HUES6 (cell line): Measurements from ENCODE around the gene GRIK2.
"Not testable (repeated sequence)": the region's sequence is repeated elsewhere in the genome, so short reads cannot be mapped to it uniquely, and the experiment has no call there.

Experiments used
- H3K27ac ChIP-seq: 2 replicates; pipeline ENCODE4 v1.7.0; 2013; ENCODE audit warnings: low read depth, mild to moderate bottlenecking, low read length, inconsistent platforms
- H3K27me3 ChIP-seq: 2 replicates; pipeline ENCODE4 v1.6.1; 2013; ENCODE audit warnings: low read length; ENCODE audit not compliant: control insufficient read depth, insufficient read depth
- H3K36me3 ChIP-seq: 2 replicates; pipeline ENCODE4 v1.6.1; 2013; ENCODE audit warnings: low read length; ENCODE audit not compliant: control insufficient read depth, insufficient read depth
- H3K4me1 ChIP-seq: 2 replicates; pipeline ENCODE4 v1.6.1; 2013; ENCODE audit warnings: low read length; ENCODE audit not compliant: control insufficient read depth, insufficient read depth
- H3K4me3 ChIP-seq: 2 replicates; pipeline ENCODE4 v1.5.1; 2013; ENCODE audit warnings: low read depth, low read length
- H3K9ac ChIP-seq: one replicate; pipeline ENCODE4 v1.6.1; 2013; ENCODE audit warnings: mild to moderate bottlenecking, low read length
- H3K9me3 ChIP-seq: 2 replicates; pipeline ENCODE4 v1.6.1; 2013; ENCODE audit warnings: low read depth, low read length; ENCODE audit not compliant: control insufficient read depth, insufficient read depth

The GRIK2 gene

DNA sequence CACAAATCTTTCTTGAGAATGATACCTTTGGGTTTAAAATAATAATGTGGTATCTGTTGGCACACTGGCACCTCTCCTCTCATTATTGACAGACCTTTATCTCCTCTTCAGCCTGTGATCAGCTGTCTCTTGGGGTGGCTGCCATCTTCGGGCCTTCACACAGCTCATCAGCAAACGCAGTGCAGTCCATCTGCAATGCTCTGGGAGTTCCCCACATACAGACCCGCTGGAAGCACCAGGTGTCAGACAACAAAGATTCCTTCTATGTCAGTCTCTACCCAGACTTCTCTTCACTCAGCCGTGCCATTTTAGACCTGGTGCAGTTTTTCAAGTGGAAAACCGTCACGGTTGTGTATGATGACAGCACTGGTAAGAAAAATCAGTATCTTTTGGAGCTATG lies 232.8 kb downstream of the GRIK2 start:
- no peaks in the 10 kb centered on the region for H3K9me3 ChIP-seq
- H3K27ac ChIP-seq, result no peak overlapping the region
- no peak overlapping the region for H3K4me3 ChIP-seq
- H3K36me3 ChIP-seq, result no peaks in the 10 kb centered on the region
- H3K4me1 ChIP-seq, result no peaks in the 10 kb centered on the region
- H3K9ac ChIP-seq, result no peak overlapping the region
- no peaks in the 10 kb centered on the region for H3K27me3 ChIP-seq

DNA sequence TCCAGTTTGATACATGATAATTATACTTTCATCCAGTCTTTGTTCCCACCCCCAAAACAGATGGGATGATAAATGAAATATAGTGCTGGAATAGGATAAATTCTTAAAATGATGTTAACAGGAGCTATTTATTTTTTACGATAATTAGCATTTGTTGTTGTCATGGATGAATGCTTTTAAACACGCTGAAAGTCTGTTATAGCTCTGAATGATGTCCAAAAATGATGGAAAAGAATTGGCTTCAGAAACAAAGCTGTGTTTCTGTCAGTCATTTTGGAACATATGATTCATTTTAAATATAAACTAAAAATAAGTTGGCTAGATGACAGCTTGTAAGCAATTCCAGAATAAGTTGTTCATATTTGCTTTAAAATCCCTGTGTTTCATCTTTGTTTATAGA lies 237.4 kb downstream of the GRIK2 start:
- Histone ChIP-seq H3K27me3 (no peaks in the 10 kb centered on the region), H3K9me3 (no peaks in the 10 kb centered on the region), H3K4me1 (no peaks in the 10 kb centered on the region), H3K36me3 (no peaks in the 10 kb centered on the region), H3K27ac (no peak overlapping the region), H3K4me3 (no peak overlapping the region), H3K9ac (no peak overlapping the region)

DNA sequence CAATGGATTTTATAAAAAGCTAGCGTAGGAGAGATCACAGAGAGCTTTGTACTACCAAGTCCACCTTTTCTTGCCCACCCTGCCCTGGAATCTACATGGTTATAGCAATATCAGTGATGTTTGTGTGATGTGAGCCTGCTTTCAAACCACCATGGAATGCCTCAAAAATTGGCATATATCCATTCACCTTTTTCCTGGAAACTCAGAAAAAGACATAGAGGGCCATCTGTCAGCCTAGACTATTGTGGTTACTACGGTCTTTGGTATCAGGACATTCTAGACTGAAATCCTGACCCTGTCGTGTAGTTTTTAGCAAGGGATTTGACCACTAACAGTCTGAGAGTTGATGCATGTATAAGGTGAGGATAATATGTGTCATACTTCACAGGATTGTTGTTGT lies 239.6 kb downstream of the GRIK2 start:
- no peak overlapping the region for H3K9ac ChIP-seq
- no peaks in the 10 kb centered on the region for H3K36me3 ChIP-seq
- H3K27me3 ChIP-seq, result no peaks in the 10 kb centered on the region
- no peak overlapping the region for H3K4me3 ChIP-seq
- H3K27ac ChIP-seq, result no peak overlapping the region
- H3K4me1 ChIP-seq, result no peaks in the 10 kb centered on the region
- no peaks in the 10 kb centered on the region for H3K9me3 ChIP-seq

DNA sequence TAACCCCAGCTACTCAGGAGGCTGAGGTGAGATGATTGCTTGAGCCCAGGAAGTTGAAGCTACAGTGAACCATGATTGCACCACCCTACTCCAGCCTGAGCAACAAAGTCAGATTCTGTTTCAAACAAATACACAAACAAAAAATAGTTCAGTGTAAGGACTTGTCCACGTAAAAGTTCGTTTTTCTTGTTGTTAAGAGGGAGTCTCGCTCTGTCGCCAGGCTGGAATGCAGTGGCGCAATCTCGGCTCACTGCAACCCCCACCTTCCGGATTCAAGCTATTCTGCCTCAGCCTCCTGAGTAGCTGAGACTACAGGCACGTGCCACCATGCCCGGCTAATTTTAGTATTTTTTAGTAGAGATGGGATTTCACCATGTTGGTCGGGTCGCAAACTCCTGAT lies 245.4 kb downstream of the GRIK2 start:
- not testable (repeated sequence) for H3K27me3 ChIP-seq, H3K4me1 ChIP-seq, H3K9me3 ChIP-seq

DNA sequence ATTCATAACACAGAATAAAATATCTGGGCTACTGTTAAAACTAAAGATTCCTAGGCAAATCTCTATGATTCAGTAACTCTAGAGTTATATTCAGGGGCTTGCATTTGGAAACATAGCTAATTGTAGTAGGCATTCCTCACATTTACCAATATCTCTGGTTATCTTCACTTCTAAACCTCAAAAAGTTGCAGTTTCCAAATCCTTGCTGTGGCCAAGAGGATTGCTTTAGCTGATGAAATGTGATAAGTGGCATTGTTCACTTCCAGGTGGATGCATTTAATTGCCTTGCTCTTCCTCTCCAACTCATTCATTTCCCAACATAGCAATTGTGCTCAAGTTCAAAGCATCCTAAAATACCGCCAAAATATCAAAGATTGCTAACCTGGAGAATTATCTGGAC lies 246.6 kb downstream of the GRIK2 start:
- no peak overlapping the region for H3K27ac ChIP-seq
- H3K9me3 ChIP-seq, result no peaks in the 10 kb centered on the region
- H3K4me1 ChIP-seq, result no peaks in the 10 kb centered on the region
- no peak overlapping the region for H3K4me3 ChIP-seq
- H3K27me3 ChIP-seq, result no peaks in the 10 kb centered on the region
- no peaks in the 10 kb centered on the region for H3K36me3 ChIP-seq
- no peak overlapping the region for H3K9ac ChIP-seq

More for the DNA sequence above, 245.4 kb downstream of the GRIK2 start:
- not testable (repeated sequence) for H3K4me3 ChIP-seq, H3K36me3 ChIP-seq, H3K27ac ChIP-seq, H3K9ac ChIP-seq

DNA sequence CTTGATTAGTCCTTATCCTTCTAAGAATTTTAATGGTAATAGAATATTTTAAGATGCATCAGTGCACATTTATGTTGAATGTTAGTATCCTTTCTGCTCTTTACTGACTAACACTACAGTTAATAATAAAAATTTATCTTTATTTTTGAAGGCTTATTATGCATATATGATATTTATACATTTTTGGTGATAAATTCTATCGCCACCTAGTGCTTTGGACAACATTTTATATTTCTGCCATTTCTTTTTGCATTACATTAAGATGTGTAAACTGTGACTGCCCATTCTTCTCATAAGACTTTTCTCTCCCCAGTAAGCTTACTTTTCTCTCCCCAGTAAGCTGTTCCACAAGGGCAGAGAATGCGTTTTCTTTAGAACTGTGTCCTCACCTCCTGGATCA lies 252.3 kb downstream of the GRIK2 start:
- H3K27ac ChIP-seq, result no peak overlapping the region
- no peaks in the 10 kb centered on the region for H3K36me3 ChIP-seq
- no peak overlapping the region for H3K4me3 ChIP-seq
- H3K9ac ChIP-seq, result no peak overlapping the region
- no peaks in the 10 kb centered on the region for H3K9me3 ChIP-seq
- H3K4me1 ChIP-seq, result peaks cover 15% of the 10 kb centered on the region
- H3K27me3 ChIP-seq, result no peaks in the 10 kb centered on the region

DNA sequence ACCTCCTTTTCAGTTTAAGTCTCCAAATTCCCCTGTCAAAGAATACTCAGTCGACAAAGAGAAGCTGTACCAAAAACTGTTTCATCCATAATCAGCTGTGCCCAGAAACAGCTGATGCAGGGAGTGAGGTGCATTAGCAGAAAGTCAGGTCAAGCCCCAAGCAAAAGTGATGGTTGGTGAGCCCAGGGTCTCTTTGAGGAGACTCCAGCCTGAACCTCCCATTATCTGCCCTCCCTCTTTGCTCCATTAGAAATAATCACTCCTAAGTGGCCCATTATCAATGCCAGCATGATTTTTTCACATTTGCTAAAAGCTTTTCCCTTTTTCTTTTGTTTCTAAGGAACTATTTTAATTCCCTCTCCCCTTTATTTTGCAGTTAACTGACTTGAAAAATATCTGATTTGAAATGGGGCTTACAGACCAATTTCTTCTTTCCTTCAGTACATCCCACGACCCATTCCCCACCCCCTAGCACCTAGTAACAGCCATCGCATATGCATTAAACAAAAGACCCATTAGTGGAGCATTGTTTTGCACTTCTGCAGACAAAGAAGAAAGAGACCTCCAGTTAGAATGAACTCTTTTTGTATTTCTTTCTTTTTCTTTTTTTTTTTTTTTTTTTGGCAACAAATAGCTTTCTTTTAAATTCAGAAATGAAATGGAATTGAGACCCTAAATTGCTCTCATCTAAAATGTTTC lies 257.0 kb downstream of the GRIK2 start:
- Histone ChIP-seq H3K4me1 (peaks cover 26% of the 10 kb centered on the region), H3K4me3 (no peak overlapping the region), H3K36me3 (no peaks in the 10 kb centered on the region), H3K9ac (no peak overlapping the region), H3K9me3 (no peaks in the 10 kb centered on the region), H3K27ac (no peak overlapping the region; the same call in 1 of the 2 replicates), H3K27me3 (no peaks in the 10 kb centered on the region)

DNA sequence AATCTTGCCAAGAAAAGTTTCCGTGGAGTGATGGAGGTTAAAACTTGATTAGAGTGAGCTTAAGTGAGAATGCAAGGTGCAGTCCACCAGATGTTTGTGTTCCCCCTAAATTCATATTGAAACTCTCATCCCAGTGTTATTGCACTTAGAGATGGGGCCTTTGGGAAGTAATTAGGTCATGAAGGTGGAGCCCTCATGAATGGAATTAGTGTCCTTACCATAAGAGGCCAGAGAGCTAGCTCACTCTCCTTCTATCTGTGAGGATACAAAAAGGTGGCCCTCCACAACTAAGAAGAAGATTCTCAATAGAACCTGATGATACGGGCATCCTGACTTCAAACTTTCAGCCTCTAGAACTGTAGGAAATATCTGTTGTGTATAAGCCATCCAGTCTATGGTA lies 258.6 kb downstream of the GRIK2 start:
- Histone ChIP-seq H3K9ac (no peak overlapping the region), H3K36me3 (no peaks in the 10 kb centered on the region), H3K27me3 (no peaks in the 10 kb centered on the region), H3K4me3 (no peak overlapping the region), H3K9me3 (no peaks in the 10 kb centered on the region), H3K4me1 (peaks cover 26% of the 10 kb centered on the region), H3K27ac (no peak overlapping the region)

DNA sequence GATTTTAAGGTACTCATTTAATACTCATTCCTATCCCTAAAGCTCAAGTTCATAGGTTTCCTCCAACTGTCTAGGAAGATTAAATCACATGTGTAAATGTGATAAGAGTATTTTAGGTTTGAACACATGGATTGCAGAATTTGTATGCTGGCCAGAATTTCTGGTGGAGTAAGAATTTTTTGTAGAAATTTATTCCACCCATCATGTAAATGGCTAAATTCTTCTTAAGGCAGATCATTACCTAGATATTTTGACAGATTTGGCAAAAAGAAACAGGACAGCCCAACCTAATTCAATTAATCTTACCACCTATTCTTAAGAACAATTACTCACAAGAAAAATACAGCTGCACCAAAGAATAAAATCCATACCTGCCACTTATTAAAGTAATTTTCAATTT lies 261.6 kb downstream of the GRIK2 start:
- Histone ChIP-seq H3K27ac (no peak overlapping the region), H3K36me3 (no peaks in the 10 kb centered on the region), H3K27me3 (no peaks in the 10 kb centered on the region), H3K9ac (no peak overlapping the region), H3K4me3 (no peak overlapping the region), H3K9me3 (peaks cover 3% of the 10 kb centered on the region; the same call in 1 of the 2 replicates), H3K4me1 (peaks cover 17% of the 10 kb centered on the region)

DNA sequence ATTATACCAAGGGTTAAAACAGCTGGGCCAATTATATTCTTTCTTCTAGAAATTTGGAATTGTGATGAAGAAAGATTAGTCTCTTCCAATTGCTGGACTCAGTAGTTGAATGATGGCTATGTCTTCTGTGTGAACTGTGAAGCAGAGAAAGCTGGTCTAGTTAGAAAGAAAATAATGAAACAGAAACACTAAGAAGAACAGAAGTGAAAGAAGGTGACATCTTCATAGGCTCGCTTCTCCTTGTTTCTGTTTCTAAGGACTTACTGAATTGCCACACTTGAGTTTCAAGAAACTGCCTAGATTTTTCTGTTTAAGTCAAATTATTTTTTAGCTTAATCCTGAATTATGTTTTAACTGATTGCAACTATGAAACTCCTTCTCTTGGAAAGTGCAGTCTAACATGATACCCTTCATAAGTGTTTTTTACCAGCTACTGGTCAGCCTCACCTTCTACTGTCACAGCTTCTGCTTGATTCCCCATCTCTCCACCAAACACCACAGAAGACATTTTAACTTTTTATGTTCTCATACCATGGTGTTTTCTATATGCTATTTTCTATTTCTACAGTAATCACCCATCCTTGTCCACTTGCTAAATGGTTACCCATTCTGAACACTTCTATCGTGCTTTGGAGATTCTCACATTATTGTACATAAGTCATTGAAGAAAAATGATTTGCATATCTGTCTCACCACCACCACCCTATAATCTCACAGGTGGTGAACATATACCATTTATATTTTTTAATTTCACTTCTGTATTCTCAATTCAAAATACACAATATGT lies 268.8 kb downstream of the GRIK2 start:
- Histone ChIP-seq H3K27ac (no peak overlapping the region), H3K9me3 (peaks cover 19% of the 10 kb centered on the region), H3K27me3 (no peaks in the 10 kb centered on the region), H3K9ac (no peak overlapping the region), H3K4me3 (no peak overlapping the region), H3K4me1 (no peaks in the 10 kb centered on the region), H3K36me3 (no peaks in the 10 kb centered on the region)

DNA sequence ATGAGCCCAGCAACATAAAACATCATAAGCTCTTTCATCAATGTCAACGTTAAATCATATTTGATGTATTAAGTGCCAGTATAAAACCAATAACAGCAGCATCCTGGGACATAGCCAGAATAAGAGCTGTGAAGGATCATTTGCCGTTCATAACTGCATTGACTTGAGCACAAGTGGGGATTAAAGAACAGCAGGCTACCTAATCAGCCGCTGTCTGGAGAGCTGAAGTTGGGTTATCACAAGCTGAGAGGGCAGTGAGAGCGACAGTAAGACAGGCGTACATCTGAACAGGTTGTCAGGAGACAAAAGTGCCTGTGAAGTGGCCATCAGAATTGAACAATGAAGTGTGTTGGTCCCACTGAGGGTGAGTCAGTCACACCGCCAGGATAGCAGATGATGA lies 269.6 kb downstream of the GRIK2 start:
- no peaks in the 10 kb centered on the region for H3K27me3 ChIP-seq
- no peaks in the 10 kb centered on the region for H3K4me1 ChIP-seq
- no peaks in the 10 kb centered on the region for H3K36me3 ChIP-seq
- H3K9me3 ChIP-seq, result peaks cover 17% of the 10 kb centered on the region
- H3K9ac ChIP-seq, result no peak overlapping the region
- H3K27ac ChIP-seq, result no peak overlapping the region
- no peak overlapping the region for H3K4me3 ChIP-seq
